Activated naive CD4-positive, alpha-beta T cell treated with anti-CD3 and anti-CD28 coated beads, Interleukin-2, amount 10 ng/mL, durations not matched to agents 7 days and 5 days (primary cell): ENCODE results near the gene NRM.
A peak's percentile ranks its signal among the peaks of the same experiment; 100 is the strongest.

ENCODE experiments used
- CTCF ChIA-PET: fragments of 350-600 bp; sonication (Branson Sonifier 250); formaldehyde crosslinking; loops from one replicate; lab custom pipeline; 2021; ENCODE audit warnings: antibody characterized with exemption; lab: Charles Lee
- DNase-seq: peaks from one replicate; pipeline ENCODE4 v3.0.0-alpha.2; 2020
- H3K27ac Mint-ChIP-seq: one replicate; pipeline ENCODE4 v1.8.0; 2021; ENCODE audit warnings: mild to moderate bottlenecking, moderate library complexity, mixed read lengths
- H3K27me3 Mint-ChIP-seq: one replicate; pipeline ENCODE4 v1.8.0; 2021; ENCODE audit warnings: mild to moderate bottlenecking, mixed read lengths
- H3K36me3 Mint-ChIP-seq: one replicate; pipeline ENCODE4 v1.8.0; 2021; ENCODE audit warnings: mixed read lengths
- H3K4me1 Mint-ChIP-seq: one replicate; pipeline ENCODE4 v1.8.0; 2021; ENCODE audit warnings: mixed read lengths
- H3K4me3 Mint-ChIP-seq: one replicate; pipeline ENCODE4 v1.8.0; 2021; ENCODE audit warnings: mild to moderate bottlenecking, moderate library complexity, mixed read lengths
- H3K9me3 Mint-ChIP-seq: one replicate; pipeline ENCODE4 v1.8.0; 2021; ENCODE audit warnings: mixed read lengths

NRM gene

GRCh38 chr6:30716879-30717128, 26.0 kb upstream of the NRM start:
- Mint-ChIP-seq H3K27me3 (no peaks in the 10 kb centered on the region), H3K36me3 (peaks cover 63% of the 10 kb centered on the region), H3K4me3 (peak overlapping the region; percentile 88), H3K4me1 (peaks cover 67% of the 10 kb centered on the region), H3K9me3 (no peaks in the 10 kb centered on the region), H3K27ac (peak overlapping the region; percentile 97)
- CTCF ChIA-PET, result interaction anchor here (0.6 to 12.3 kb wide), 3 partner anchors 37 to 191 kb away, joined by 3 to 285 read pairs (median 3); partner anchors contain the start of genes GTF2H4 and MRPS18B
- DNase-seq, result no peak

GRCh38 chr6:30714263-30714662, 23.5 kb upstream of the NRM start:
- DNase-seq, result no peak
- no peak overlapping the region for H3K27ac Mint-ChIP-seq
- H3K4me1 Mint-ChIP-seq, result peaks cover 73% of the 10 kb centered on the region
- CTCF ChIA-PET, result interaction anchor here (0.9 kb wide), 1 partner anchor 9 kb away, joined by 5 read pairs; no protein-coding TSS in a partner anchor
- H3K9me3 Mint-ChIP-seq, result no peaks in the 10 kb centered on the region
- peaks cover 65% of the 10 kb centered on the region for H3K36me3 Mint-ChIP-seq
- H3K4me3 Mint-ChIP-seq, result no peak overlapping the region
- no peaks in the 10 kb centered on the region for H3K27me3 Mint-ChIP-seq

GRCh38 chr6:30712441-30712945, 21.7 kb upstream of the NRM start:
- H3K4me1 Mint-ChIP-seq, result peaks cover 61% of the 10 kb centered on the region
- H3K27ac Mint-ChIP-seq, result peak overlapping the region; percentile 92
- H3K27me3 Mint-ChIP-seq, result no peaks in the 10 kb centered on the region
- no peaks in the 10 kb centered on the region for H3K9me3 Mint-ChIP-seq
- peaks cover 71% of the 10 kb centered on the region for H3K36me3 Mint-ChIP-seq
- H3K4me3 Mint-ChIP-seq, result peak overlapping the region; percentile 67
- no peak for DNase-seq
- CTCF ChIA-PET, result interaction anchor here (1.0 to 1.8 kb wide), 3 partner anchors 10 to 40 kb away, joined by 3 to 10 read pairs (median 4); partner anchors contain the start of gene DHX16

GRCh38 chr6:30711758-30712380, 21.1 kb upstream of the NRM start:
- Mint-ChIP-seq H3K4me3 (peak overlapping the region; percentile 67), H3K27ac (peak overlapping the region; percentile 92), H3K36me3 (peaks cover 71% of the 10 kb centered on the region), H3K27me3 (no peaks in the 10 kb centered on the region), H3K9me3 (no peaks in the 10 kb centered on the region), H3K4me1 (peaks cover 56% of the 10 kb centered on the region)
- CTCF ChIA-PET, result interaction anchor here (1.1 to 1.8 kb wide), 3 partner anchors 10 to 39 kb away, joined by 4 to 10 read pairs (median 4); partner anchors contain the start of gene DHX16
- DNase-seq, result peak; percentile 51

GRCh38 chr6:30709101-30709868, 18.5 kb upstream of the NRM start:
- H3K4me3 Mint-ChIP-seq, result no peak overlapping the region
- H3K27me3 Mint-ChIP-seq, result no peaks in the 10 kb centered on the region
- no peaks in the 10 kb centered on the region for H3K9me3 Mint-ChIP-seq
- CTCF ChIA-PET, result interaction anchor here (0.8 kb wide), 1 partner anchor 30 kb away, joined by 3 read pairs; no protein-coding TSS in a partner anchor
- peaks cover 70% of the 10 kb centered on the region for H3K36me3 Mint-ChIP-seq
- no peak overlapping the region for H3K27ac Mint-ChIP-seq
- no peak for DNase-seq
- peaks cover 35% of the 10 kb centered on the region for H3K4me1 Mint-ChIP-seq

- Mint-ChIP-seq H3K27me3 (no peaks in the 10 kb centered on the region), H3K27ac (no peak overlapping the region), H3K9me3 (no peaks in the 10 kb centered on the region), H3K4me3 (no peak overlapping the region), H3K4me1 (peaks cover 19% of the 10 kb centered on the region), H3K36me3 (peaks cover 69% of the 10 kb centered on the region)
- CTCF ChIA-PET, result interaction anchor here (0.7 kb wide), 1 partner anchor 26 kb away, joined by 3 read pairs; no protein-coding TSS in a partner anchor
- DNase-seq, result no peak
These were observed 16.6 kb upstream of the NRM start for GRCh38 chr6:30707281-30707850.

GRCh38 chr6:30705620-30706019, 14.8 kb upstream of the NRM start:
- Mint-ChIP-seq H3K27ac (peak overlapping the region; percentile 12), H3K36me3 (peaks cover 55% of the 10 kb centered on the region), H3K9me3 (no peaks in the 10 kb centered on the region), H3K4me1 (peaks cover 2% of the 10 kb centered on the region), H3K4me3 (no peak overlapping the region), H3K27me3 (no peaks in the 10 kb centered on the region)
- CTCF ChIA-PET, result interaction anchor here (0.7 to 1.1 kb wide), 2 partner anchors 9 to 17 kb away, joined by 3 to 5 read pairs; no protein-coding TSS in a partner anchor
- DNase-seq, result no peak

- H3K4me3 Mint-ChIP-seq, result no peak overlapping the region
These were observed 13.0 kb upstream of the NRM start for GRCh38 chr6:30703821-30704220.

GRCh38 chr6:30703011-30703410, 12.2 kb upstream of the NRM start:
- no peak for DNase-seq
- CTCF ChIA-PET, result interaction anchor here (1.6 kb wide), 1 partner anchor 12 kb away, joined by 5 read pairs; the partner anchor contains the start of gene NRM
- Mint-ChIP-seq H3K27me3 (no peaks in the 10 kb centered on the region), H3K9me3 (no peaks in the 10 kb centered on the region), H3K36me3 (peaks cover 52% of the 10 kb centered on the region), H3K4me3 (no peak overlapping the region), H3K27ac (no peak overlapping the region), H3K4me1 (no peaks in the 10 kb centered on the region)

More at GRCh38 chr6:30703821-30704220, 13.0 kb upstream of the NRM start:
- CTCF ChIA-PET, result interaction anchor here (0.7 to 1.6 kb wide), 3 partner anchors 12 to 164 kb away, joined by 3 to 5 read pairs (median 3); partner anchors contain the start of genes MDC1 and NRM
- no peak for DNase-seq
- Mint-ChIP-seq H3K4me1 (no peaks in the 10 kb centered on the region), H3K27ac (no peak overlapping the region), H3K36me3 (peaks cover 56% of the 10 kb centered on the region), H3K9me3 (no peaks in the 10 kb centered on the region), H3K27me3 (no peaks in the 10 kb centered on the region)

- CTCF ChIA-PET, result no interaction called here
- Mint-ChIP-seq H3K4me1 (no peaks in the 10 kb centered on the region), H3K9me3 (no peaks in the 10 kb centered on the region), H3K36me3 (peaks cover 36% of the 10 kb centered on the region), H3K27ac (no peak overlapping the region), H3K27me3 (no peaks in the 10 kb centered on the region), H3K4me3 (no peak overlapping the region)
- DNase-seq, result no peak
These were observed 9.6 kb upstream of the NRM start for GRCh38 chr6:30700340-30700739.

GRCh38 chr6:30696432-30696831, 5.6 kb upstream of the NRM start:
- CTCF ChIA-PET, result no interaction called here
- H3K4me3 Mint-ChIP-seq, result no peak overlapping the region

GRCh38 chr6:30691208-30691847, 544 bp upstream of the NRM start:
- H3K27ac Mint-ChIP-seq, result no peak overlapping the region
- H3K36me3 Mint-ChIP-seq, result peaks cover 14% of the 10 kb centered on the region
- CTCF ChIA-PET, result interaction anchor here (1.6 to 1.9 kb wide), 2 partner anchors 12 to 31 kb away, joined by 3 to 5 read pairs; no protein-coding TSS in a partner anchor
- peak overlapping the region; percentile 99 for H3K4me3 Mint-ChIP-seq
- no peaks in the 10 kb centered on the region for H3K27me3 Mint-ChIP-seq
- peaks cover 45% of the 10 kb centered on the region for H3K4me1 Mint-ChIP-seq
- DNase-seq, result no peak
- H3K9me3 Mint-ChIP-seq, result no peaks in the 10 kb centered on the region

More at GRCh38 chr6:30696432-30696831, 5.6 kb upstream of the NRM start:
- H3K27me3 Mint-ChIP-seq, result no peaks in the 10 kb centered on the region
- H3K27ac Mint-ChIP-seq, result no peak overlapping the region
- no peaks in the 10 kb centered on the region for H3K9me3 Mint-ChIP-seq
- H3K36me3 Mint-ChIP-seq, result peaks cover 8% of the 10 kb centered on the region
- no peak for DNase-seq
- peaks cover 6% of the 10 kb centered on the region for H3K4me1 Mint-ChIP-seq

GRCh38 chr6:30689985-30690384, 799 bp downstream of the NRM start:
- H3K27ac Mint-ChIP-seq, result peak overlapping the region; percentile 85
- DNase-seq, result no peak
- CTCF ChIA-PET, result interaction anchor here (1.0 to 1.9 kb wide), 3 partner anchors 11 to 41 kb away, joined by 4 to 8 read pairs (median 5); no protein-coding TSS in a partner anchor
- peak overlapping the region; percentile 99 for H3K4me3 Mint-ChIP-seq
- peaks cover 26% of the 10 kb centered on the region for H3K36me3 Mint-ChIP-seq
- H3K27me3 Mint-ChIP-seq, result no peaks in the 10 kb centered on the region
- H3K4me1 Mint-ChIP-seq, result peaks cover 45% of the 10 kb centered on the region
- no peaks in the 10 kb centered on the region for H3K9me3 Mint-ChIP-seq
